Stimulated activated CD4-positive, alpha-beta T cell treated with anti-CD3 and anti-CD28 coated beads, Interleukin-2, amount 100 ng/mL, for 4 hours (primary cell): Measurements from ENCODE around the gene PMP22.
A peak's percentile ranks its signal among the peaks of the same experiment; 100 is the strongest.

Experiments used
- DNase-seq: peaks from one replicate; pipeline ENCODE4 v3.0.0-alpha.2; 2020; ENCODE audit warnings: low read depth

PMP22 gene

DNA sequence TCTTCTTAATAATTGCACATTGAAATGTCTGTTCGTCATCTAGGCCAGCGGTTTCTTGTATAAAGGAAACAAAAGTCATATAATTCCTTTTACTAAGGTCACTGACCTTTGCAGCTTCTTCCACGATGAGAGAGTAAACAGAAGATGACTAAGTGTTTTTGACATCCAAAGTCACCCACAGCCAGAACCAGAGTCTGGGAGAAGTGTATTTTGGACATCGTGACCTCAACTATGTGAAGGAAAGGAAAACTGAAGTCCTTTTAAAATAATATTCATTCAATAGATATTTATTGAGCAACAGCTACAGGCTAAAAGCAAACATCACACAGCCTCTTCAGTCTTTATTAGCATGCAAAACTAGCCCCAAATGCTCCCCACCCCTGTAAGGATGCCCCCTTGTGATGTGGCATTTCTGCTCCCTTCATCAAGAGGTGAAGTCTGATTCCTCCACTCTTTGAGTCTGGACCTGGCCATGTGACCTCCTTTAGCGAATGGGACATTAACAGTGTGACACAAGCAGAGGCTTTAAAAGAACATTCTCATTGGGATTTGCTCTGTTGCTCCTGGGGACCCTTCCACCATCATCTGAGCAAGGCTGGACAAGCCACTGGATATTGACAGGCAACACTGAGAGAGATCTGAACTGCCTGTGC is 8.1 kb upstream of the PMP22 start:
- DNase-seq = no peak

DNA sequence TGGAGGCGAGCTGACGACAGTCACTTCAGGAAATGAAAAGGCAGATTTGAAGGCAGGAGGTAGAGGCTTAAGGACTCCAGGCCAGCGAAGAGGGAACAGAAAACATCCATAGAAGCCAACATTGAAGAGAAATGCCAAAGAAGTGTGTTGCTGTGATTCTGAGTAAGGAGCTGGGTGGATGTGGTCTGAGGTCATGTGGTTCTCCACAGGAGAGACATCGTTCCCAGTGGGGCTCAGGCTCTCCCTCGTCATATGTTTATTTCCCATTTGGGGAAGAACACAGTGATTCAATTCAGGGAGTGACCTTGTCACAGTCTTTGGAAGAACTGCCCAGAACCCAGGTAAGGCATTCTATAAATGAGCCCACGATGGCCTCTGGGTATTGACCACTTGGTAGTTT is 6.6 kb upstream of the PMP22 start:
- no peak for DNase-seq

DNA sequence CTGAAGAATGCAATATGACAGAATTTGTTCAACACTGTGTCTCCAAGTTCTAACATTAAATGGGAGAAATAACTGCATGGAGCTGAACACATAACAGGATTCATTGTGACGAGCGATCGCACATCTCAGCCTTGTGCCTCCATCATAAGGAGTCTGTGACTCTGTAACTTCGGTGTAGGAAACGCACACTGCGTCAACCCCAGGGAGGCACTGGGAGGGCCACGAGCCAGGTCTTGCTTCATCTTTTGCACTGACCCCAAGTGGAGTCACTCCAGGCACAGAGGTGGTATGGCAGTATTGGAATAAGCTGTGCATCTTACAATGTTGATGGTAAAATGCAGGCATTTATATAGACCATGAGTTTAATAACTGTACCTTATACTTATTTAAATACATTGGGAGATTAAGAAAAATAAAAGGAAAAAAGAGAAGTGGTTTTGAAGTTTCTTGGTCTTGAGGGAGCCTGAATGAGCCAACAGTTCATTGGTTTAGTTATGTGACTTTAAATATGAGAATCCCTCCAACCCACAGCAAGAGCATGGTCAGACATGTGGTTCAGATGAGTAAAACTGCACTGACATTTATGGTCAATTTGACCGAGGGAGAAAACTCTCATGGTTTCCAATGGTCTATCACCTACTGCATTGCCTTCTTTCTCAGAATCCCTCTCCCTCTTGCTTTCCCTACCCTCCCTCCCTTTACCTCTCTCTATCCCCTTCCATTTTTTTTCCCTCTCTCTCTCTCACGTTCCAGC is 5.7 kb upstream of the PMP22 start:
- DNase-seq = no peak

DNA sequence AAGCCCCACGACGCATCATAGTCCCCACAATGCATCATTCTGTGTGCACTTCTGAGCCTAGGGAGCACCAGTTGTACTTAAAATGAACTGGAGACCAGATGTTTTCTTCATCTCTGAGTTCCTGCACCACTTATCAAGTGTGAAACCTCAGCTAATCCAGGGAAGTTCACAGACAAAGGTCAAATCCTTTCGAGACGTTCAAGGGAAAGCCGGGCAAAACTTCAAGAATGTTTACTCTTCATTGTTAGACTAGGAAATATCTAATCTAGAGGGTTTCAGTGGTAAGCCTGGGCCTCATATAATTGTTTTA is 4.6 kb upstream of the PMP22 start:
- DNase-seq = no peak

DNA sequence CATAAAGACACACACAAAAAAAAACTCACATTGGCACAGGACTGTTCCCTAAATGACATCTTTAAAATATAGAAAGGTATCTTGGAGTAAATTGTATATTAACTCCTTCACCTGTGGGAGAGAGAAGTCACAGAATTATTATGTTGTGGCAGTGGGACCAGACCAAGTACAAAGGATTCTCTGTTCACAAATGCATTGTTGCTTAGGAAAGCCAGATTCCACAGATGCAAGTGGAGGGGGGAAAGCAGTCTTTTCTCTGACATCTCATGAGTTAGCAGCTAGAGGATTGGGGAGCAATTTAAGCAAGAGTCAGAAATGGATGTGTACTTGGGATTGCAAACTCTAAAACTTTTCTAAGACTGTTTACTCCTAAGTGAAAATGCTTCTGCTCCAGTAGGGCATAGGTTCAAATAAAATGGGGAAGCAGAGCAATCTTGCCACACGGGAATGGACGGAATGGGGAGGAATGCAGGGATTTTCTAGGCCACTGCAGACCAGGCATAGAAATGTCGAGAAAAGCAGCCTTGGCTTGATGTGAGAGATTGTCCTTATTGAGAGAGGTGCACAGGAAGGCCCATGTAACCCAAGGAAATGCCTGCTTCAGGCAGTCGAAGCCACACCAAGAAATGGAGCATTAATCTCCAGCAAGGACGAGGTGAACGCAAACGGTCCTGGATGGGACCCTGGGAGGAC is 4.1 kb upstream of the PMP22 start:
- no peak for DNase-seq

DNA sequence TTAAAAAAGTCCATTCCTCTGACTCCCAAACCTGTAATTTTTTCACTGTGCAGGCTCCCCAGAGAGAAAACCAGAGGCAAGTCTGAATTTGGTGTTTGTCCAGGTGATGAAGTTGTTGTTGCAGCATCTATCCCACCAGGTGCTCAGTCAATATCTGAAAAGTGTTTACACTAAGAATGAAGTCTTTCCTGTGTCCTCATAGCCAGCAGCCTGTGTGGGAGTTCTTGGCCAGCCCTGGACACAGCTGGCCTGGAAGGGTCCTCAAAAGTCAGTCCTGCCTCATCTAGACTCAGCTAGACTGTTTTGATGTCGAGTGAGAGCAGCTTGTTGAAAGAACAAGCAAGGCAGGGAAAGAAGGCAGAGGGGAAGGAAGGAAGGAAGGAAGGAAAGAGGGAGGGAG is 3.3 kb upstream of the PMP22 start:
- no peak for DNase-seq

DNA sequence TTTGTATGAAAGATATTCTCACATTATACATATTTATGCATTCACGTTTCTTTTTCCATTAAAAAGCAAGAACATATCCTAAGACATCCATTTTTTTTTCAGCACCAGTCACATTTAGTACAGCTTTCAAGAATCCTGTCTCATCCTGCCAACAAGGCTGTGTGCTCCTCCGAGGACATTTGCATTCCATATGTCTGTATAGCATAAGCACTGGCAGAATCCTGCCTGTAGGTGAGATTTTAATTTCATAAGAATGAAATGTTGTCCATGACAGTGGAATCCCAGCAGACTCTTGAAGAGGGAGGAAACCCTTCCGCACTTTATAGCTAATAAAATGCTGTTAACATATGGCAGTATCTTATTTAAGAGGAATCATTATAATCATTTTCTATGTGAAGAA is 2.9 kb upstream of the PMP22 start:
- no peak for DNase-seq

DNA sequence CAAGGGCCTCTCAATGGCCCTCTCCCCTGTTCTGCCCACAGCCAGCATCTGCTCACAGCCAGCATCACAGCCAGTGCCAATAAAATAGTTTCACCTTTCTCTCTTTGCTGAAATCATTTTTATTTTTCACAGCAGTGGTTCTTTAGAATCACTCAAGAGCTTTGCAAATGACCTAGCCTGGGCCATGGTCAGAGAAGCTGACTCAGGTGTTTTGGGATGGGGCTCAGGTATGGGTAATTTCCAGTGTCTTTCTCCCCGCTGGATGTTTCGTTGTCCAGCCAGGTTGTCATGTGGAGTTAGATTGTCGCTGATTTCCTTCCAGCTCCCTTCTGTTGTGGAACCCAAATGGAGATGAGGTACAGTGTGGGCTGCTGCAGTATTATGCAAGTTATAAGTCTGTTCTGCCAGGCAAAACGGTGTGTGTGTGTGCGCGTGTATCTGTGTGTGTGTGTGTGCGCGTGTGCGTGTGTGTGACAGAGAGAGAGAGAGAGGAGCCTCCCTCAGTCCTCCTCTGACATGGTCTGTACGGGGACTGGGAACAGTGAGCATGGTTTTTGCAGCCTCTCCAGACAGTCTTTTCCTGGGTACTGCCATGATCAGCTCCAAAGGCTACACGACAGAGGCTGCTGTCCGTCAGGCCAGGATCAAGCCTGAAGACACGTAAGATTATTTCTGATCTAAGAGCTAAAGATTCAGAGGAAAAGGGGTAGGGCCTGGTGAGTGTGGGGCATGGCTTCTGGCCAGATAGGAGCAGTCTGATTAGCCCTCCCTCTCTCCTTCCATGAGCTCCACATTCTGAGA is 1.4 kb upstream of the PMP22 start:
- DNase-seq = no peak

DNA sequence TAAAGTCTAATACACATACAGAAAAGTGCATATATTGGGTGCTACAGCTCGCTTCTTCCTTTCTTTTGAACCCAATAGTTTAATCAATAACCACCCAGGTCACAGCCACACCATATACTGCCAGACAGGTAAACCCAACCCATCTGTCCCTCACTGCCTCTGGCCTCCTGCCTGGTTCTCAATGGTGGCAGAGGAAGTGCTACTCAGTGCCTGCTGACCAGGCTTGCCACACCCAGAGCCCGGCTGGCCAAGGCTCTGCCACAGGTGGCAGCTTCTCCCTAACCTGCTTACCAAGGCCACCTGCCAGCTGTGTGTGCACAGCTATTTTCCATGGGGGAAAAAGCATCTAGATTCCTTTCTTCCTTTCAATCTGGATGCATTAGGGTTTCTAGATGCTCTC is 584 bp downstream of the PMP22 start:
- DNase-seq = no peak

DNA sequence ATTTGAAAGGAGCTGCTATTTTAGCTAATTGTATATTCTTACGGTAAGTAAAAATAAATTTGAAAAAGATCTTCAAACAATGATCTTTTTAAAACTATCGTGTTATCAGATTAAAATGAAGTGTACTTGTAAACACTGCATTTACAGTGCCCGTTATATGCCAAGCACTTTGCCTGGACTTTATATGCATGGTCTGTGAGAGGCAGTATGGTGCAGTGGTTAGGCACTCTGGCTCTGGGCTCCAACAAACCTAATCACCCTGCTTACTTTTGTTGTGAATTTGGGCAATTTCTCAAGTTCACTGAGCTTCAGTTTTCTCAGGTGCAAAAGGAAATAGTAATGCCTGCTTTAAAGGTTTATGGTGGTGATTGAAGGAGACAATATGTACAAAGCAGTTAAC is 1.4 kb downstream of the PMP22 start:
- DNase-seq = no peak

DNA sequence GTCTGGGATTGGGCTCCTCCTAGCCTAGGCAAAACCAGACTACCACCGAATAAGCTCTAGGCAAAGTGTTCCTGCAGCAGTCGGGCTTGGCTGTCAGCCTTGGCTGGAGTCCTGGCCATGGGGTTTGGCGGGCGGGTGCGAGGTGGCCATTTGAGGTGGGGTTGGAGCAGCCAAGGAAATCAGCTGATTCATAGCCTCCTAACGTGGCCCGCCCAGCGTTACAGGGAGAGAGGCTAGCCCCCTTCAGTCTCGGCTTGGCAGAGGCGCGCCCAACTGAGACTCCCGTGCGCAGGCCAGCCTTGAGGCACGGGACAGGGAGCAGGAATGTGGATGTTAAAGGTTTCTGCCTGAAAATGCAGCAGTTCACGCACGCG is 1.9 kb downstream of the PMP22 start:
- DNase-seq = no peak

DNA sequence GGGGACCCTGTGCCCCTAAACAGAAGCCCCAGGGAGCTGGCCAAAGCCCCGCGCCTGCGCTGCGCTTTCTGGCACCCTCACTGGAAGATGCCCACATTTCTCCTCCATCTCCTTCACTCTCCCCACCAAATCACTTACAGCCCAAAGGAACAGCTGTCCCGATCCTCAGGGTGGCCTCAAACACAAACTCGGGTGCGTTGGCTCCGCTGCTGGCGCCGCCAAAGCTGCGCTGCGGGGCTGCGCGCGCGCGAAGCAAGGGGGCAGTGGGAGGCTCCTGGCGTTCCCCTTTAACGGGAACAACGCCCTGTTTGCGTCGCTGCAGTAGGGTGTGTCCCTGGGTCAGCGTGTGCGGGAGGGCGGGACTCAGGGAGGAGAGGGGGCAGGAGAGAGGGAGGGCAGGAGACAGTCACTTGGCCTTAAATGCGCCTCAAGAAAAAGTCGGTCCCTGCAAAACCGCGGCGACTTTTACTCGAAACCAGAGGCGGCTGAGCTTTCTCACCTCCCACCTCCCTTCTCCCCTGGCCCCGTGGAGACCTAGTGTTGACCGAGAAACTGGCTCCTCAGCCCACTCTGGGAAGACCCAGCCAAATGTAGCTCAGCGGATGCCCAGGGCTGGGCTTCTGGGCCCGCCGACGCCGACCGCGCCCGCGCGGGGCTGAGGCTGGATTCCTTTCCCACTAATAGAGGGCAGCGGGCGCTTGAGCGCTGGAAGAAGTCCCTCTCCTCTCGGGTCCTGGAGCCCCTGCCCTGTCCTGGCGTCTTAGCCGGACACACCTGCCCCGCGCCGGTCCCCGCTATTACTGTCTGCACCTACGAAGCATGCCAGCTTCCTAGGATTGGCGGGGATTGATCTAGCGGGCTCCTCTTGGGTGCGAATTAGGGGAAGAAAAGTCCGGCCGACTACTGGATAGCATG is 2.6 kb downstream of the PMP22 start:
- no peak for DNase-seq

DNA sequence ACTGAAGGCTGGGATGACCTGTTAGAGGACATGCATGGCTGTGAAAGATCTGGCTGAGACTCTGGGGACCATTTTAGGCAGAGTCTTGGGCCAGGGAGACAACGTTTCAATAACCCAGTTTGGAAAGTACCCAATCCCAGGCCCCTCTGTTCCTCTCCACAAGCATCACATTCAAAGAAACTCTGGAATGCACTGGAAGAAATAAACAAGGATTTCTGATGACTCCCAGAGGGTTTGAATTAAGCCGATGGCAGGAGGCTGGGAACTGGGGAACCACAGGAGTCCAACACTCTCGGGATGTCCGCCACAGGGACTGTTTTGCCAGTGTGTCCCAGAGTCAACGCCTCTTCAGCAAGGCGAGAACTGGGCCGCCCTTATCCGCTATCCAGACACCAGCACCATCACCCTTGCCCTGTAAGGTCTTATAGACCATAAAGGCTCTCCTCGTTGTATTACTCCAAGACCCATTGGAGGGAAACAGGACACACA is 3.3 kb downstream of the PMP22 start:
- no peak for DNase-seq

DNA sequence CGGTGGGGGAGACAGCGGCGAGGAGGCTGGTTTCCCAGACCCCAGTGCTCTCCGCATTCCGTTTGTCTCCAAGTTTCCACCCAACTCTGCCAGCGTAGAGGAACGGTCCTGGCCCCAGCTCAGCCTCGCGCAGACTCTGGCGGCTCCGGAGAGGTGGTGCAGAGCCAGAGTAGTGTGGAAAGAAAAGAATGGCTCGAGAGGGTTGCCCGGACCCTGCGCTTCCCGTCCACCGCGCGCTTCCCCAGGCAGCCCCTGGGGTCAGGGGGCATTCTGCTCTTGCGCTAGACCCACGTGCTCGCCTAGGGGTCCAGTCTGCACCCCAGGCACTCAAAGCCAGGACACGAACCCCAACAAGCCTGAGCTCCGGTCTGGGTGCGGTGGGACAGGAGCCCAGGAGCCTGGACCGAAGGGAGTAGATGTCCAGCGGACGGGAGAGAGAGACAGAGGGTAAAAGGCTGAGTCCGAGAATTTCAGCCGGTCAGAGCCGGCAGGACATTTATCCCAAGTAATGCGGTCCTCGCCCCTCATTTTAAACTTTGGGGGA is 3.8 kb downstream of the PMP22 start:
- no peak for DNase-seq

DNA sequence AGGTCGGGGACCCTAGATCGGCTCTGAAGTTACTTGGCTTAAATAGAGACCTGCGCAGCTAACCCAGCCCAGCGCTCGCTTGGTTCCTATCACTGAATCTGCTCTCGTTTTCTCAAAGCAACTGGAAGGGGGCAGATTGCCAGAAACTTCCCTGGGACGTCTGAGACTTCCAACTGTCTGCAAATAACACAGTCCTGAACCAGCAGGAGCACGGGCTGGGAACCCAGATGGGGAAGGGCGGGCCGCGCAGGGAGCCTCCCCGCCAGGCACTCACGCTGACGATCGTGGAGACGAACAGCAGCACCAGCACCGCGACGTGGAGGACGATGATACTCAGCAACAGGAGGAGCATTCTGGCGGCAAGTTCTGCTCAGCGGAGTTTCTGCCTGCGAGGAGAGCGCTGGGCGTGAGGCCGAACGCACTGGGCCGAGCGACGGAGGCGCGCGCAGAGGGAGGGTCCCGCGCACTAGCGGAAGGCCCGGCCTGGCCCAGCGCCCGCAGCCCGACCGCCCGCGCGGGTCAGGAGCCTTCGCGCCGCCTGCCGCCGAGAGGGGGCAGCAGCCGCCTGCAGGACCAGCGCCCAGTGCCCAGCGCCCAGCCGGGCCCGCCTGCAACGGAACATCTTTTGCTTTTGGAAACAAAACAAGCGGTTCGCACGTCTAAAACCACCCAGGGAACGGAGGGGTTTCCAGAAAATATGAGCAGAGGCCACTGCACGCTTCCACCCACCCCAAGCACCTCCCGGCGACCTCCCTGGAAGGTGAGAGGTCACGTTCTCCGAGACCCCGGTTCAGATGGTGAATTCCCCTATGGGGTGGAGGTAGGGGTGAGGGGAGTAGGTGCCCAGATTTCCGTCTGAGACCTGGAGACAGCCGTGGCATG is 4.5 kb downstream of the PMP22 start:
- peak; percentile 6 for DNase-seq

DNA sequence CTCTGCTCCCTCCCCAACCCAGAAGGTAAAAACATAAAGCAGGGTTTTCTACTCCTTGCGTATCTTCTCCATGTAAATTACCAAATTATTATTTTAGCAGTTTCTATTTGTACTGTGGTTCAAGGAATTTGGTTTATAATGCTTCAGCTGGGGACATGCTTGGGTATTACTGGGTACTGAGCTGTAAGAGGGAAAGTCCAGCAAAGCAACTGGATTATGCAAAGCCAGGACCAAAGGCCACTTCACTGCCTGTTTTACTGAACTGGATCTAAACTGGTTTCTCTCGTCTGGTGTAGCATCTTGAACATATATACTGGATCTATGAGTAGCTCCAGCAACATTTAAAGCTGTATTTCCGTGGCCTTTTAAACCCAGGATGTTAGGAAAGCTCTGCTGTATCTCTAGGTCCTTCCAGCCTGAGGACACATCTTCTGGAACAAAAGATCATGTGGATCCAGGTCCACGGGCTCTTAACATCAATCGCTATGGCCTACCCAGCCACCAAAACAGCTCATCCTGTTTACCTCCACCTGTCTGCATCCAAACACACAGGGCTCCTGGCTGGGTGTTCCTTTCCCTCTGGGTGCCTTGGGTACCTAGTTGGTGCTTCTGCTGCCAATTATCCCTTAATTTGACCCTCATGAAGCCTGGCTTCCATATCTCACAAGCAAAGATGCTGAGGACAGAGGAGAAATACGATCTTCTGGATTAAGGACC is 7.2 kb downstream of the PMP22 start:
- DNase-seq = no peak

DNA sequence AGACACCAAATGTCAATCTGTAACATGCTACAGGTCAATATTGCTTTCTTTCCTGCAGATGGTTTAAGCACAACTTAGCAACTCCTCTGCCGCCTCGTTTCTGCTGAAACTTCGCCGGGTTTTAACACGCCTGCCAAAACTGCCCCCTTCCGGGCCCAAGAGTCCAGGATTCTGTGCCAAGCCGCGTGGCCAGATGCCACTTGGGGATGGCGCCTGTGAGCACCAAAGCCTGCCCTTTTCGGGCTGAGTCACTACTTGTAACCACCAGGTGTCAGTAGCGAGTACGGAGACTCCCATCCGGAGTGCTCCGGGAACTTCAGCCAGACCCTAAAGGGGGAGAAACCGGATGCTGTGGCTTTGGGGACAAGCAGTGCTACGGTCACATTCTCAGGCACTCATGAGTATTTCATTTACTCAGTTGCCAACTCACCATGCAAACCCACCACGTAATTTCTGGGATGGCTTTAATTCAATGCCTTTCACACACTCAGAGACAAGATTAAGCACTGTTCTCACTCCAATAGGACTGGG is 7.8 kb downstream of the PMP22 start:
- DNase-seq = peak; percentile 36

DNA sequence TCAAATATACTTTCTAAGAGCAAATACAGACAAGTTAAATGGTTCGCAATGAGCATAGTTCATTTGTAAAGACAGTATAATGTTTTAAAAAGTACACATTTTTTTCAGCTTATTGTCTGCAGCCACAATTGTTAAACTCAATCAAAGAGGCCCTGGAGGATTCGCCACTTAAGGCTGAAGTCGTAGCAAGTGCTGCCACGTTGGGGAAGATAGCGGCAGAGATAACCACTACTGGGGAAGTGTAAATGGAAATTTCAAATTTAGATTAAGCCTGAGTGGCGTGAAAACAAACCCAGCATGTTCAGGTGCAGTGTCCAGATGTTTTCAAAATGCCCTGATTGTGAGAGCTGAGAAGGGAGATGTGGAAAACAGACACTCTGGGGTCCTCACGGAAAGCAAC is 8.4 kb downstream of the PMP22 start:
- no peak for DNase-seq

DNA sequence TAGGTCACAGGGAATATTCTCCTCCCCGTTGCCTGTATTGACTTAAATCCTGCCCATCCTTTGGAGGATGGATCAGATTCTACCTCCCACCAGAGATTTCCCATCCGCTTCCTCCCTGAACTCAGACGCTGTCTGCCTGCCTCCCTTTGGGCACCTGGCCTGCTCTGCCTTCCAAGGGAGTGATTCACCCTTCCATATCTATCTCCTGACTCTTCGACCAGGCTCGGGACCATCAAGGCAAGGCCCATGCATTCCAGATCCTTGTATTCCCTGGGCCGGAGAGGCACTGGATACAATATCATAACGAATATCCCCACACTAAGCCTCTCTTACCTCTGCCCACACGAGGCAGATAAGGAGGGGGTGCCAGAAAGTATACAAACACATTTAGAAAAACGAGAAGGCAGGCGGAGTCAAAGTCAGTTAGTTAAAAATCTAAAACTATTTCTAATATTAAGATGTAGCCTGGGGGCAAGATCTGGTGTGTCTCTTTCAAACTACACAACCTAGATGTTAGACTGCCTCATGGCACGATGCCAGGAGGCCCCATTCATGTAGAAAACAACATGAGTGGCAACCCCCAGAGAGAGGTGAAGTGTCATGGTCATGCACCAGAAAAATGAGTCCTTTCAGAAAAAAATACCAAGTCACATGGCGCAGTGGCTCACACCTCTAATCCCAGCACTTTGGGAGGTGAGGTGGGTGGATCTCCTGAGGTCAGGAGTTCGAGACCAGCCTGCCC is 9.2 kb downstream of the PMP22 start:
- no peak for DNase-seq
